Cardiac atrium fibroblast (primary cell): ENCODE measurements around the gene HPN. TPM values are rescaled to one million over a fixed set of nuclear protein-coding genes. Genes with fewer than 3 reads are reported as not detected.

Source experiments
- total RNA-seq: library from RNA; depleted of rRNA; stranded (reverse); fragments of >200 nt; gene quantifications from 2 replicates; pipeline ENCODE4 v1.2.3, GENCODE V29; 2015

The HPN gene
- total RNA-seq, result 0.49 TPM in 1 of 2 replicates, not detected in the other

DNA sequence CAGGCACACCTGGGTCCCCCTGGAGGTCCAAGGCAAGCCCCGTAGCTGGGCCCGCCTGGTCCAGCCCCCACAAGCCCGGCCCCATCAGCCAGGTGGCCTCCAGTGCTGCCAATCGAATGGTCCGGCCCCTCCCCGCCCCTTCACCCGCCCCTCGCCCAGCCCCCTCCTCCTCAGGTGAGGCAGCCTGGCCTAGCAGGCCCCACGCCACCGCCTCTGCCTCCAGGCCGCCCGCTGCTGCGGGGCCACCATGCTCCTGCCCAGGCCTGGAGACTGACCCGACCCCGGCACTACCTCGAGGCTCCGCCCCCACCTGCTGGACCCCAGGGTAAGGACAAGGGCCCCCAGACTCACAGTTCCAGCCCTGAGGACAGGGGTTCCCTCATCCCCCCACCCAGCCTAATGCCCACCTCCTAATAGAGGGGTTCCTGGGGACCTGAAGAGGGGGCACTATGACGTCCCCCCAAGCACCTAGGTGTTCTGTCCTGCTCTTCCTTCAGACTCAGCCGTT is at the start of gene HPN:
HPN (plus strand) TSS at position 174 of the 508 bp plus-strand sequence. CDS start 786 bp downstream, outside the sequence.

GRCh38 chr19:34999498-35000337 is 41.8 kb upstream of the HPN start, which contains the start of gene GRAMD1A:
GRAMD1A (plus strand) TSS chr19:35000323; CDS start chr19:35000479, 156 bp downstream.

GRCh38 chr19:35030257-35031071 is 11.1 kb upstream of the HPN start, which contains the start of gene SCN1B:
SCN1B (plus strand) TSS chr19:35030470; CDS start chr19:35030821, 351 bp downstream.

GRCh38 chr19:35115177-35115951 is 73.8 kb downstream of the HPN start, which contains the start of gene FXYD3:
FXYD3 (plus strand) TSS chr19:35115823; CDS start chr19:35119377, 3,554 bp downstream.

Other genes starting within 250 kb of the HPN start
- 0.36 and 3.1 TPM in 2 replicates for gene ZNF30, start 114.8 kb upstream of the HPN start, total RNA-seq
- gene ZNF792, start 77.5 kb upstream of the HPN start, total RNA-seq, result 2.9 and 3.1 TPM in 2 replicates
- gene GRAMD1A, start 41.4 kb upstream of the HPN start, total RNA-seq, result 51.4 and 69.8 TPM in 2 replicates
- gene SCN1B, start 11.3 kb upstream of the HPN start, total RNA-seq, result 16.2 and 31.6 TPM in 2 replicates
- gene FXYD3, start 74.1 kb downstream of the HPN start, total RNA-seq, result not detected in 2 replicates
- 0.16 TPM in 1 of 2 replicates, not detected in the other for gene LGI4, start 93.3 kb downstream of the HPN start, total RNA-seq
- 0.49 and 2.0 TPM in 2 replicates for gene FXYD1, start 97.1 kb downstream of the HPN start, total RNA-seq
- gene FXYD7, start 101.5 kb downstream of the HPN start, total RNA-seq, result not detected in 2 replicates
- 101 and 147 TPM in 2 replicates for gene FXYD5, start 113.0 kb downstream of the HPN start, total RNA-seq
- gene FAM187B, start 187.0 kb downstream of the HPN start, total RNA-seq, result not detected in 2 replicates
- 1.6 and 2.2 TPM in 2 replicates for gene LSR, start 207.3 kb downstream of the HPN start, total RNA-seq
- 50.9 and 53.4 TPM in 2 replicates for gene USF2, start 227.2 kb downstream of the HPN start, total RNA-seq
- not detected in 2 replicates for gene HAMP, start 240.8 kb downstream of the HPN start, total RNA-seq